Hematopoietic multipotent progenitor cell treated with erythropoietin and hydrocortisone succinate and interleukin-3 and kit ligand, for 8 days (in vitro differentiated cells): ENCODE data around the gene DAZAP1.
"Not testable (repeated sequence)": the region's sequence is repeated elsewhere in the genome, so short reads cannot be mapped to it uniquely, and the experiment has no call there.

Source experiments
- DNase-seq: peaks from one replicate; pipeline ENCODE4 v3.0.0-alpha.2; 2015

DAZAP1 gene

GRCh38 chr19:1411255-1412191 lies 4.1 kb downstream of the DAZAP1 start:
- DNase-seq = no peak

- DNase-seq = no peak
Measured at GRCh38 chr19:1412323-1412923, 5.0 kb downstream of the DAZAP1 start.

- no peak for DNase-seq
Measured at GRCh38 chr19:1412995-1413800, 5.8 kb downstream of the DAZAP1 start.

- no peak for DNase-seq
Measured at GRCh38 chr19:1416014-1416841, 8.8 kb downstream of the DAZAP1 start.

- no peak for DNase-seq
Measured at GRCh38 chr19:1417145-1417544, 9.8 kb downstream of the DAZAP1 start.

GRCh38 chr19:1417681-1418495 lies 10.5 kb downstream of the DAZAP1 start:
- DNase-seq = no peak

GRCh38 chr19:1418496-1418775 lies 11.1 kb downstream of the DAZAP1 start:
- DNase-seq = no peak

GRCh38 chr19:1418951-1419738 lies 11.8 kb downstream of the DAZAP1 start:
- DNase-seq = no peak

- not testable (repeated sequence) for DNase-seq
Measured at GRCh38 chr19:1420085-1420484, 12.7 kb downstream of the DAZAP1 start.

GRCh38 chr19:1420590-1420989 lies 13.2 kb downstream of the DAZAP1 start:
- no peak for DNase-seq

- DNase-seq = no peak
Measured at GRCh38 chr19:1421218-1421957, 14.0 kb downstream of the DAZAP1 start.

GRCh38 chr19:1421958-1422305 lies 14.5 kb downstream of the DAZAP1 start:
- no peak for DNase-seq

GRCh38 chr19:1422360-1422759 lies 15.0 kb downstream of the DAZAP1 start:
- no peak for DNase-seq

- no peak for DNase-seq
Measured at GRCh38 chr19:1422943-1423342, 15.6 kb downstream of the DAZAP1 start.

GRCh38 chr19:1423436-1424191 lies 16.2 kb downstream of the DAZAP1 start:
- DNase-seq = no peak

GRCh38 chr19:1424192-1424955 lies 17.0 kb downstream of the DAZAP1 start:
- DNase-seq = no peak

- DNase-seq = no peak
Measured at GRCh38 chr19:1425102-1425837, 17.9 kb downstream of the DAZAP1 start.

GRCh38 chr19:1425902-1426301 lies 18.5 kb downstream of the DAZAP1 start:
- no peak for DNase-seq
